HCT116 (cell line): Measurements from ENCODE around the gene PSMD12. TPM values are rescaled to one million over a fixed set of nuclear protein-coding genes. Genes with fewer than 3 reads are reported as not detected.

ENCODE experiments used
- ATAC-seq: fragments of 200-7000 bp; cut with Tn5 transposase; 2 replicates; pipeline ENCODE4 v1.9.1; 2020; ENCODE audit warnings: mild to moderate bottlenecking, moderate library complexity
- BruUV-seq: library from RNA; stranded (reverse); fragments of 400-500 nt; replicated peaks from 2 replicates; lab custom pipeline; 2021; lab: Mats Ljungman, UMichigan
- CTCF ChIA-PET: fragments of 300-600 bp; sonication (Branson Sonifier 250); formaldehyde crosslinking; loops from one replicate; lab custom pipeline; 2021; ENCODE audit warnings: antibody characterized with exemption; lab: Charles Lee
- POLR2A ChIA-PET: fragments of 300-600, 350-600 bp; sonication (Branson Sonifier 250); formaldehyde crosslinking; loops from one replicate; lab custom pipeline; 2021; ENCODE audit warnings: antibody characterized with exemption; lab: Charles Lee
- RAD21 ChIA-PET, 2 experiments: fragments of 300-600 bp; sonication (Branson Sonifier 250); formaldehyde crosslinking; loops; one replicate each; lab custom pipeline; 2023; ENCODE audit warnings: low total read pairs in 2 of 2; ENCODE audit not compliant: uncharacterized antibody in 2 of 2, unreplicated experiment in 2 of 2, low non-redundant PET in 1 of 2; lab: Charles Lee
- DNase-seq: peaks from one replicate; pipeline ENCODE4 v3.0.0-alpha.2; 2010; ENCODE audit warnings: low read depth, low spot score
- H2AFZ ChIP-seq: fragments of 200-600 bp; shearing (Covaris generic), sonication (generic); 2 replicates; pipeline ENCODE4 v1.6.1; 2017; ENCODE audit warnings: low read depth, mixed run types, mixed read lengths, antibody characterized with exemption, low read length; ENCODE audit not compliant: poor library complexity, severe bottlenecking
- H3K27ac ChIP-seq: 2 replicates; pipeline ENCODE4 v1.5.1; 2012; ENCODE audit warnings: low read depth, low read length
- H3K27me3 ChIP-seq: fragments of 200-600 bp; sonication (generic); 2 replicates; pipeline ENCODE4 v1.6.1; 2016; ENCODE audit warnings: mixed run types, low read length, mixed read lengths; ENCODE audit not compliant: insufficient read depth
- H3K36me3 ChIP-seq, 2 experiments: fragments of 200-500 bp in 1 of 2; fragments of 200-600 bp in 1 of 2; sonication (Bioruptor generic) in 1 of 2; sonication (generic) in 1 of 2; 2 replicates each; pipeline versions ENCODE4 v1.5.1 to v1.6.1; 2014 to 2016; ENCODE audit warnings: low read length in 2 of 2, inconsistent platforms in 1 of 2, mixed read lengths in 1 of 2, mixed run types in 1 of 2; ENCODE audit not compliant: insufficient read depth in 2 of 2, control insufficient read depth in 1 of 2
- H3K4me1 ChIP-seq, 2 experiments: fragments of 200-600 bp in 1 of 2; sonication (generic) in 1 of 2; 2 replicates each; pipeline versions ENCODE4 v1.5.1 to v1.6.1; 2012 to 2017; ENCODE audit warnings: low read length in 2 of 2, inconsistent platforms in 1 of 2, mild to moderate bottlenecking in 1 of 2, mixed read lengths in 1 of 2, mixed run types in 1 of 2, moderate library complexity in 1 of 2; ENCODE audit not compliant: insufficient read depth in 2 of 2, control insufficient read depth in 1 of 2
- H3K4me2 ChIP-seq: fragments of 200-600 bp; sonication (generic); 2 replicates; pipeline ENCODE4 v1.6.1; 2017; ENCODE audit warnings: mixed run types, low read length, mixed read lengths
- H3K4me3 ChIP-seq, 2 experiments: fragments of 200-600 bp in 1 of 2; sonication (generic) in 1 of 2; replicated peaks in 1 of 2; 2 replicates each; pipeline ENCODE4 v1.5.1; 2011 to 2016; ENCODE audit warnings: low read length in 2 of 2, control low read depth in 1 of 2, low read depth in 1 of 2, mild to moderate bottlenecking in 1 of 2, mixed read lengths in 1 of 2, mixed run types in 1 of 2
- H3K79me2 ChIP-seq: fragments of 200-600 bp; sonication (generic); 2 replicates; pipeline ENCODE4 v1.6.1; 2017; ENCODE audit warnings: mild to moderate bottlenecking, mixed run types, low read length, moderate library complexity, mixed read lengths; ENCODE audit not compliant: insufficient read depth
- H3K9ac ChIP-seq: fragments of 200-600 bp; sonication (generic); 2 replicates; pipeline ENCODE4 v1.6.1; 2016; ENCODE audit warnings: low read length, mixed read lengths
- H3K9me2 ChIP-seq: fragments of 200-600 bp; sonication (generic), shearing (Covaris generic); 2 replicates; pipeline ENCODE4 v1.6.1; 2017; ENCODE audit warnings: mixed run types, mild to moderate bottlenecking, moderate library complexity; ENCODE audit not compliant: insufficient read depth
- H3K9me3 ChIP-seq, 2 experiments: fragments of 200-500 bp in 1 of 2; fragments of 200-600 bp in 1 of 2; sonication (Bioruptor generic) in 1 of 2; sonication (generic) in 1 of 2; 2 replicates each; pipeline ENCODE4 v1.6.1; 2014 to 2017; ENCODE audit warnings: low read length in 2 of 2, mixed read lengths in 2 of 2, inconsistent platforms in 1 of 2, low read depth in 1 of 2, mild to moderate bottlenecking in 1 of 2, mixed run types in 1 of 2, moderate library complexity in 1 of 2; ENCODE audit not compliant: control insufficient read depth in 1 of 2, insufficient read depth in 1 of 2
- H4K20me1 ChIP-seq: fragments of 200-600 bp; sonication (generic), shearing (Covaris generic); 2 replicates; pipeline ENCODE4 v1.6.1; 2017; ENCODE audit warnings: mixed run types, mild to moderate bottlenecking, moderate library complexity; ENCODE audit not compliant: insufficient read depth
- EGR1 ChIP-seq: IDR thresholded peaks from 2 replicates; pipeline ENCODE4 v1.6.1; 2012; ENCODE audit warnings: low read depth
- ELF1 ChIP-seq: IDR thresholded peaks from 2 replicates; pipeline ENCODE4 v1.6.1; 2012; ENCODE audit warnings: low read depth, borderline replicate concordance
- EZH2phosphoT487 ChIP-seq: fragments of 200-600 bp; IDR thresholded peaks from 2 replicates; pipeline ENCODE4 v1.6.1; 2018; ENCODE audit warnings: antibody characterized with exemption, borderline replicate concordance
- FOSL1 ChIP-seq: IDR thresholded peaks from 2 replicates; pipeline ENCODE4 v1.6.1; 2012; ENCODE audit warnings: low read depth
- JUND ChIP-seq: IDR thresholded peaks from 2 replicates; pipeline ENCODE4 v1.6.1; 2012
- POLR2A ChIP-seq: IDR thresholded peaks from 2 replicates; pipeline ENCODE4 v1.7.0; 2011; ENCODE audit warnings: borderline replicate concordance; ENCODE audit not compliant: insufficient read depth, insufficient read length; ENCODE audit errors: extremely low read depth
- SP1 ChIP-seq: IDR thresholded peaks from 2 replicates; pipeline ENCODE4 v1.6.1; 2012; ENCODE audit warnings: low read depth
- TCF7L2 ChIP-seq: IDR thresholded peaks from 2 replicates; pipeline ENCODE4 v1.7.0; 2011; ENCODE audit warnings: borderline replicate concordance, inconsistent platforms; ENCODE audit not compliant: insufficient read depth, insufficient read length; ENCODE audit errors: extremely low read depth
- YY1 ChIP-seq: IDR thresholded peaks from 2 replicates; pipeline ENCODE4 v1.6.1; 2011; ENCODE audit warnings: low read length, low read depth, moderate library complexity, mild to moderate bottlenecking; ENCODE audit not compliant: insufficient replicate concordance; ENCODE audit errors: extremely low read depth
- ZFX ChIP-seq: fragments of 450-650 bp; IDR thresholded peaks from 2 replicates; pipeline ENCODE4 v1.6.1; 2017
- ZNF274 ChIP-seq: fragments of 200-500 bp; sonication (Bioruptor generic); IDR thresholded peaks from 2 replicates; pipeline ENCODE4 v1.6.1; 2014; ENCODE audit warnings: mild to moderate bottlenecking, low read depth, low read length, inconsistent platforms
- intact Hi-C: fragments of 100-400 bp; cut with micrococcal nuclease; formaldehyde crosslinking; loops from 2 replicates; pipeline ENCODE4 v1.10.0; 2022
- total RNA-seq: library from RNA; stranded (reverse); gene quantifications from one replicate; pipeline ENCODE4 v1.2.1, GENCODE V29; 2021; ENCODE audit not compliant: unreplicated experiment
- TF ChIP-seq, protein P1 (sequence below): IDR thresholded peaks from 2 replicates; pipeline ENCODE4 v1.6.1; 2012
- TF ChIP-seq, protein P2 (sequence below): IDR thresholded peaks from 2 replicates; pipeline ENCODE4 v1.6.1; 2012
- TF ChIP-seq, protein P3 (sequence below), 3 experiments: fragments of 200-600 bp in 1 of 3; sonication (generic) in 1 of 3; IDR thresholded peaks in 2 of 3; conservative IDR thresholded peaks in 1 of 3; 2 replicates each; pipeline ENCODE4 v1.5.1; 2012 to 2017; ENCODE audit warnings: low read depth in 2 of 3, low read length in 2 of 3, antibody characterized with exemption in 1 of 3, borderline replicate concordance in 1 of 3, control low read depth in 1 of 3, mild to moderate bottlenecking in 1 of 3, mixed read lengths in 1 of 3, mixed run types in 1 of 3, moderate library complexity in 1 of 3; ENCODE audit not compliant: insufficient read depth in 1 of 3
- TF ChIP-seq, protein P4 (sequence below): IDR thresholded peaks from 2 replicates; pipeline ENCODE4 v1.6.1; 2011; ENCODE audit warnings: mild to moderate bottlenecking, low read length, moderate library complexity; ENCODE audit not compliant: insufficient replicate concordance; ENCODE audit errors: extremely low read depth

The PSMD12 gene
- total RNA-seq, 1 experiment from 2014 or later: 115 TPM

DNA sequence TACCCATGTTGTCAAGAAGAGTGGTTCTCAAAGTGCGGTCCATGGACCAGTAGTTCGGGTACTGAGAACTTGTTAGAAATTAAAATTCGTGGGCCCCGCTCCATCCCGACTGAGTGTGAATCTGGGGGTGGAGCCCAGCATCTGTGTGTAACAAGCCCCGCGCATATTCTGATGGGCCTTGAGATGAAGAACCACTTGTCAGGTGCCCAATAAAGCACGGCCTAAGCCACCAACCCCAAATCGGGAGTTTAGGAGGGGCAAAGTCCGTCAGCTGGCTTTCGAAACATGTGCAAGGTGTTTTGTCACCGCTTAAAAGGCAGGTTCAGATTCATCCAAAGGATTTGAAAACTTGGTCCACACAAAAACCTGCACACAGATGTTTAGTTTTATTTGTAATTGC, 29.5 kb downstream of the PSMD12 start:
- intact Hi-C loops: no loop called here
- POLR2A ChIA-PET: interaction anchor here (0.6 kb wide), 1 partner anchor 25 kb away, joined by 3 read pairs; no protein-coding TSS in a partner anchor

DNA sequence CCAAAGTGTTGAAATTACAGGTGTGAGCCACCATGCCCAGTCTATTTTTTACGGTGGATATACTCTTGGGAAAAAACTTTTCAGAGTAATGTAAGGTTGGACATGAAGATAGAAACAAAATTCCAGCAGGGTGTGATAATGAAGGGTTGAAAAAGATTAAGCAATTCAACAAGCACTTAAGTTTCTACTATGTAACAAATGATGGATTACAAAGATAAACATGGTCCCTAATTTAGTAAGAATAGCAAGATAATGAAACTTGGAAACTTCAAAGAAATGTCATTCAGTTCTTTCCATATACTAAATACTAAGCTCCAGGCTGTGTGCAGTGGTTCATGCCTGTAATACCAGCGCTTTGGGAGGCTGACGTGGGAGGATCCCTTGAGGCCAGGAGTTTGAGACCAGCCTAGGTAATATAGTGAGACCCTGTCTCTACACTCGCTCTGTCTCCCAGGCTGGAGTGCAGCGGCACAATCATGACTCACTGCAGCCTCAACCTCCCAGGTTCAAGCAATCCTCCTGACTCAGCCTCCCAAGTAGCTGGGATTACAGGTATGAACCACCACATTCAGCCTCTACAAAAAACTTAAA, 31.0 kb downstream of the PSMD12 start:
- no peak for ATAC-seq
- TF ChIP-seq EGR1 (no peak), POLR2A (no peak), SP1 (no peak), FOSL1 (no peak), EZH2phosphoT487 (no peak), JUND (no peak), ELF1 (no peak), TCF7L2 (no peak), ZFX (no peak), YY1 (no peak)
- TF ChIP-seq, protein P1, sequence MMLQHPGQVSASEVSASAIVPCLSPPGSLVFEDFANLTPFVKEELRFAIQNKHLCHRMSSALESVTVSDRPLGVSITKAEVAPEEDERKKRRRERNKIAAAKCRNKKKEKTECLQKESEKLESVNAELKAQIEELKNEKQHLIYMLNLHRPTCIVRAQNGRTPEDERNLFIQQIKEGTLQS: no peak
- TF ChIP-seq, protein P2, sequence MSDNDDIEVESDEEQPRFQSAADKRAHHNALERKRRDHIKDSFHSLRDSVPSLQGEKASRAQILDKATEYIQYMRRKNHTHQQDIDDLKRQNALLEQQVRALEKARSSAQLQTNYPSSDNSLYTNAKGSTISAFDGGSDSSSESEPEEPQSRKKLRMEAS: no peak
- TF ChIP-seq, protein P3, sequence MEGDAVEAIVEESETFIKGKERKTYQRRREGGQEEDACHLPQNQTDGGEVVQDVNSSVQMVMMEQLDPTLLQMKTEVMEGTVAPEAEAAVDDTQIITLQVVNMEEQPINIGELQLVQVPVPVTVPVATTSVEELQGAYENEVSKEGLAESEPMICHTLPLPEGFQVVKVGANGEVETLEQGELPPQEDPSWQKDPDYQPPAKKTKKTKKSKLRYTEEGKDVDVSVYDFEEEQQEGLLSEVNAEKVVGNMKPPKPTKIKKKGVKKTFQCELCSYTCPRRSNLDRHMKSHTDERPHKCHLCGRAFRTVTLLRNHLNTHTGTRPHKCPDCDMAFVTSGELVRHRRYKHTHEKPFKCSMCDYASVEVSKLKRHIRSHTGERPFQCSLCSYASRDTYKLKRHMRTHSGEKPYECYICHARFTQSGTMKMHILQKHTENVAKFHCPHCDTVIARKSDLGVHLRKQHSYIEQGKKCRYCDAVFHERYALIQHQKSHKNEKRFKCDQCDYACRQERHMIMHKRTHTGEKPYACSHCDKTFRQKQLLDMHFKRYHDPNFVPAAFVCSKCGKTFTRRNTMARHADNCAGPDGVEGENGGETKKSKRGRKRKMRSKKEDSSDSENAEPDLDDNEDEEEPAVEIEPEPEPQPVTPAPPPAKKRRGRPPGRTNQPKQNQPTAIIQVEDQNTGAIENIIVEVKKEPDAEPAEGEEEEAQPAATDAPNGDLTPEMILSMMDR (IDR thresholded peaks at IDR 0.05 in 2 of 3, conservative IDR thresholded peaks at IDR 0.05 in 1 of 3; ENCODE audit: borderline replicate concordance in 1 of 3, insufficient read depth in 1 of 3, low read depth in 2 of 3, low read length in 2 of 3): no peak
- TF ChIP-seq, all 23 proteins: peak for 0
- ChIA-PET RAD21 (interaction anchor here in 1 of 2 experiments (0.7 kb wide), 1 partner anchor 363 kb away, joined by 3 read pairs; no protein-coding TSS in a partner anchor), POLR2A (no interaction called here), CTCF (no interaction called here)
- no peak overlapping the region for H3K4me3 ChIP-seq
- H3K9ac ChIP-seq: no peak overlapping the region
- H3K9me2 ChIP-seq: no peaks in the 10 kb centered on the region
- H3K79me2 ChIP-seq: no peaks in the 10 kb centered on the region
- no peaks in the 10 kb centered on the region for H3K27me3 ChIP-seq
- intact Hi-C loops: no loop called here
- no peak for DNase-seq
- H2AFZ ChIP-seq: no peak overlapping the region
- no peak overlapping the region for H3K27ac ChIP-seq
- no TSS peak for BruUV-seq
- H3K9me3 ChIP-seq: no peaks in the 10 kb centered on the region
- H3K4me2 ChIP-seq: no peak overlapping the region
- peaks cover 9 to 10% of the 10 kb centered on the region in 2 experiments; a peak in 2 of 4 replicates for H3K36me3 ChIP-seq
- H4K20me1 ChIP-seq: no peaks in the 10 kb centered on the region
- peaks cover 4 to 13% of the 10 kb centered on the region in 2 experiments; a peak in 3 of 4 replicates for H3K4me1 ChIP-seq

More for the DNA sequence above, 29.5 kb downstream of the PSMD12 start:
- Histone ChIP-seq H3K36me3 (peaks cover 21 to 22% of the 10 kb centered on the region in 2 experiments), H3K27me3 (no peaks in the 10 kb centered on the region), H3K4me1 (peaks cover 4 to 21% of the 10 kb centered on the region in 2 experiments; a peak in 3 of 4 replicates), H4K20me1 (no peaks in the 10 kb centered on the region), H3K4me2 (no peak overlapping the region), H3K9ac (no peak overlapping the region), H3K4me3 (no peak overlapping the region), H3K9me3 (no peaks in the 10 kb centered on the region), H3K27ac (no peak overlapping the region), H2AFZ (no peak overlapping the region), H3K9me2 (no peaks in the 10 kb centered on the region)
- ATAC-seq (0 out of 2 replicates have a peak, but pooled peaks have one; percentile 13), DNase-seq (no peak)
- CTCF ChIA-PET: no interaction called here
- BruUV-seq: TSS peak; percentile 30
- RAD21 ChIA-PET: no interaction called here
- no peak for TF ChIP-seq TCF7L2
- no peak for TF ChIP-seq ZNF274
- TF ChIP-seq ZFX: no peak
- TF ChIP-seq, protein P4, sequence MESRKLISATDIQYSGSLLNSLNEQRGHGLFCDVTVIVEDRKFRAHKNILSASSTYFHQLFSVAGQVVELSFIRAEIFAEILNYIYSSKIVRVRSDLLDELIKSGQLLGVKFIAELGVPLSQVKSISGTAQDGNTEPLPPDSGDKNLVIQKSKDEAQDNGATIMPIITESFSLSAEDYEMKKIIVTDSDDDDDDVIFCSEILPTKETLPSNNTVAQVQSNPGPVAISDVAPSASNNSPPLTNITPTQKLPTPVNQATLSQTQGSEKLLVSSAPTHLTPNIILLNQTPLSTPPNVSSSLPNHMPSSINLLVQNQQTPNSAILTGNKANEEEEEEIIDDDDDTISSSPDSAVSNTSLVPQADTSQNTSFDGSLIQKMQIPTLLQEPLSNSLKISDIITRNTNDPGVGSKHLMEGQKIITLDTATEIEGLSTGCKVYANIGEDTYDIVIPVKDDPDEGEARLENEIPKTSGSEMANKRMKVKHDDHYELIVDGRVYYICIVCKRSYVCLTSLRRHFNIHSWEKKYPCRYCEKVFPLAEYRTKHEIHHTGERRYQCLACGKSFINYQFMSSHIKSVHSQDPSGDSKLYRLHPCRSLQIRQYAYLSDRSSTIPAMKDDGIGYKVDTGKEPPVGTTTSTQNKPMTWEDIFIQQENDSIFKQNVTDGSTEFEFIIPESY: no peak
- TF ChIP-seq, all 23 proteins: peak for 0
- H3K79me2 ChIP-seq: no peaks in the 10 kb centered on the region
